ENCODE results near the gene KLHL3. TPM values are rescaled to one million over a fixed set of nuclear protein-coding genes. Genes with fewer than 3 reads are reported as not detected.

KLHL3 gene
- total and polyA plus RNA-seq, 9 of the 15 experiments (the other 6 are each of a cell fraction or from before 2014, with no cell fraction given) = under 0.01 to 1.5 (median 0.22) TPM

- TF ChIP-seq ZBTB9 (CRISPR knock-in tag; IDR thresholded peaks at IDR 0.05) (no peak), SIX5 (IDR thresholded peaks at IDR 0.05; ENCODE audit: borderline replicate concordance in 1 of 2, insufficient read depth in 1 of 2, low read depth in 1 of 2, low read length in 2 of 2) (no peak), FOXK1 (CRISPR knock-in tag; IDR thresholded peaks at IDR 0.05; ENCODE audit: borderline replicate concordance) (no peak), TGIF2 (CRISPR knock-in tag; IDR thresholded peaks at IDR 0.05) (no peak)
Measured at GRCh38 chr5:137649228-137649935, 86.5 kb downstream of the KLHL3 start (continued).

GRCh38 chr5:137648361-137648760 is 87.5 kb downstream of the KLHL3 start:
- Histone ChIP-seq H3K27ac (ENCODE audit: extremely low read depth, low read depth, low read length) (no peak overlapping the region), H3K36me3 (ENCODE audit: control insufficient read depth, insufficient read depth, low read length) (no peaks in the 10 kb centered on the region), H3K4me2 (ENCODE audit: insufficient read depth, low read length) (no peak overlapping the region), H2AFZ (ENCODE audit: low read depth, low read length) (no peak overlapping the region), H3K9me3 (replicated peaks; ENCODE audit: control insufficient read depth, insufficient read depth, low read depth, low read length) (no peaks in the 10 kb centered on the region), H3K4me3 (no peak overlapping the region), H3K27me3 (ENCODE audit: control insufficient read depth in 2 of 2, insufficient read depth in 2 of 2, low read length in 2 of 2) (no peaks in the 10 kb centered on the region), H3K9me1 (ENCODE audit: control insufficient read depth, insufficient read depth, low read length) (no peaks in the 10 kb centered on the region), H4K20me1 (replicated peaks; ENCODE audit: control insufficient read depth, insufficient read depth, low read length) (no peaks in the 10 kb centered on the region), H3K4me1 (replicated peaks in 1 of 2; ENCODE audit: control insufficient read depth in 2 of 2, insufficient read depth in 2 of 2, low read length in 2 of 2) (no peaks in the 10 kb centered on the region), H3K9ac (ENCODE audit: insufficient read depth in 1 of 2, low read depth in 2 of 2, low read length in 2 of 2) (no peak overlapping the region), H3K79me2 (ENCODE audit: control insufficient read depth, insufficient read depth, low read length) (no peaks in the 10 kb centered on the region)
- WGBS (ENCODE audit: insufficient coverage, low coverage, missing lambda C conversion rate) = 4% methylated on average over 5 of the region's 5 CpGs
- BruUV-seq (replicated peaks) = no TSS peak
- in situ Hi-C loops (cut with MboI) = no loop called here
- TF ChIP-seq FOXK2 (conservative IDR thresholded peaks at IDR 0.05 in 1 of 2, IDR thresholded peaks at IDR 0.05 in 1 of 2; ENCODE audit: low read depth in 2 of 2) (no peak), ZNF695 (CRISPR knock-in tag; IDR thresholded peaks at IDR 0.05) (no peak)
- ATAC-seq (no peak), DNase-seq (ENCODE audit: extremely low read depth in 1 of 4, low spot score in 3 of 4) (no peak), FAIRE-seq (no peak)
- intact Hi-C loops (cut with micrococcal nuclease) = no loop called here
- ChIA-PET POLR2A (no interaction called here), CTCF (ENCODE audit: low intra/inter-chr PET ratio) (no interaction called here)
